Subcutaneous abdominal adipose tissue (tissue), 5 donors: ENCODE data around the gene FASN.

Source experiments
- H3K27ac ChIP-seq: one replicate; pipeline ENCODE4 v1.7.0; 2013; ENCODE audit warnings: low read depth, mild to moderate bottlenecking, inconsistent platforms, low read length, moderate library complexity
- H3K27me3 ChIP-seq, 5 donors: one replicate each; pipeline ENCODE4 v1.7.0; 2013; ENCODE audit warnings: low read length in 5 of 5, inconsistent platforms in 1 of 5; ENCODE audit not compliant: control insufficient read depth in 5 of 5, insufficient read depth in 4 of 5
- H3K36me3 ChIP-seq, 5 donors: one replicate each; pipeline ENCODE4 v1.7.0; 2013; ENCODE audit warnings: low read length in 5 of 5; ENCODE audit not compliant: control insufficient read depth in 5 of 5, insufficient read depth in 5 of 5
- H3K4me1 ChIP-seq, 5 donors: one replicate each; pipeline ENCODE4 v1.7.0; 2013; ENCODE audit warnings: low read length in 5 of 5, mild to moderate bottlenecking in 3 of 5, moderate library complexity in 1 of 5; ENCODE audit not compliant: control insufficient read depth in 5 of 5, insufficient read depth in 5 of 5
- H3K4me3 ChIP-seq, 5 donors: one replicate each; pipeline ENCODE4 v1.7.0; 2013; ENCODE audit warnings: low read length in 5 of 5, low read depth in 1 of 5
- H3K9ac ChIP-seq, 5 donors: one replicate each; pipeline ENCODE4 v1.7.0; 2013; ENCODE audit warnings: low read length in 5 of 5, mild to moderate bottlenecking in 4 of 5, moderate library complexity in 3 of 5
- H3K9me3 ChIP-seq, 5 donors: one replicate each; pipeline ENCODE4 v1.7.0; 2013; ENCODE audit warnings: low read length in 5 of 5; ENCODE audit not compliant: control insufficient read depth in 5 of 5
- donor health status: healthy.
- donor health status: healthy.
- donor health status: healthy.
- donor health status: healthy.
- donor health status: healthy.

The FASN gene

GRCh38 chr17:82118168-82118814 is 20.3 kb upstream of the FASN start:
- Histone ChIP-seq H3K9me3 (no peaks in the 10 kb centered on the region), H3K4me1 (peaks cover 0 to 2% (median 0%) of the 10 kb centered on the region in 5 donors), H3K27ac (no peak overlapping the region), H3K36me3 (peaks cover 0 to 8% (median 0%) of the 10 kb centered on the region in 5 donors), H3K27me3 (no peaks in the 10 kb centered on the region), H3K9ac (no peak overlapping the region), H3K4me3 (no peak overlapping the region)

DNA sequence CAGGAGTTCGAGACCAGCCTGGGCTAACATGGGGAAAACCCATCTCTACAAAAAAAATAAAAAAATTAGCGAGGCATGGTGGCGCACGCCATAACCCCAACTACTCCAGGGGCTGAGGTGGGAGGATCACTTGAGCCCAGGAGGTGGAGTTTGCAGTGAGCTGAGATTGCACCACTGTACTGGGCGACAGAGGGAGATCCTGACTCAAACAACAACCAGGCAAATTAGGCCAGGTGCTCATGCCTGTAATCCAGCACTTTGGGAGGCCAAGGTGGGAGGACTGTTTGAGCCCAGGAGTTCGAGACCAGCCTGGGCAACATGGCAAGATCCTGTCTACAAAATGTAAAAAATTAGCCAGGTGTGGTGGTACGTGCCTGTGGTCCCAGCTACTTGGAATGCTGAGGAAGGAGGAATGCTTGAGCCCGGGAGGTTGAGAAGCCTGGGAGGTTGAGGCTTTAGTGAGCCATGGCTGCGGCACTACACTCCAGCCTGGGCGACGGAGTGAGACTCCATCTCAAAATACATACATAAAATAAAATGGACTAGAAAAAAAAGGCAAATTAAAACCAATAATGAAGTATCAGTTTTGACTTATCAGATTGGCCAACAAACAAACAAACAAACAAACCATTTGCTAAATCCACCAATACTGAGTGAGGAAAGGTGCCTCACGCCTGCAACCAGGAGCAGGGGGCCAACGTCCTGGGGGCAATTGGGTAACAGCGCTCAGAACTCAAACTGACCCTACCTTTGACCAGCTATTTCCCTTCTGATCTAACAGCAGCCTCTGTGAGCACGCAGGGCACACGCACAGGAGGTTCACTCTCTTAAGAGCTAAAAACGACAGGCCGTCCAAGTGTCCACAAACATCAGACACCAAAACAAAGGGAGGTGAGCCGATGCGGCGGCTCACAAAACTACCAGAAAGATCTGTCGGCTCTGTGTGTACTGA is 19.4 kb upstream of the FASN start:
- Histone ChIP-seq H3K9ac (no peak overlapping the region), H3K27ac (no peak overlapping the region)

DNA sequence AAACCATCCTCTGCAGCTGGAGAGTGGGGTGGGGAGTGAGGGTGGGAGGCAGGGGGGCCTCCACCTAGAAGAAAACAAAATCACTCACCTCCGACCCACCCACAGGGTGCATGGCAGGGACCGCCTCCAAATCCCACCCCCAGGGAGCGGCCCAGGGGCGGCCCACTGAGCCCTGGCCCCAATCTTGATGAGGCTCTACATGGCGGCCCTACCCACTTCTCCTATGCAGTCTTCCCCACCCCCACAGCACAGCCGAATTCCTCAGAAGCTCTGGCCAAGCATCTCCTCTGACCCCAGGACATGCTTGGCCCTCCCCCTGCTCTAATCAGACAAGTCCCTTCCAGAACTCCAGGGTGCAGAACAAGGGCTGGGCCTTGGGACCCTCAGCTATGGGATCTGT is 18.2 kb upstream of the FASN start:
- peaks cover 0 to 12% (median 0%) of the 10 kb centered on the region in 5 donors for H3K36me3 ChIP-seq
- H3K27me3 ChIP-seq, result no peaks in the 10 kb centered on the region
- no peak overlapping the region for H3K4me3 ChIP-seq
- no peak overlapping the region for H3K9ac ChIP-seq
- H3K9me3 ChIP-seq, result no peaks in the 10 kb centered on the region
- H3K4me1 ChIP-seq, result peaks cover 0 to 15% (median 0%) of the 10 kb centered on the region in 5 donors
- no peak overlapping the region for H3K27ac ChIP-seq

More for the DNA sequence above, 19.4 kb upstream of the FASN start:
- Histone ChIP-seq H3K4me1 (peaks cover 0 to 11% (median 0%) of the 10 kb centered on the region in 5 donors), H3K27me3 (no peaks in the 10 kb centered on the region), H3K9me3 (no peaks in the 10 kb centered on the region), H3K4me3 (no peak overlapping the region), H3K36me3 (peaks cover 0 to 9% (median 0%) of the 10 kb centered on the region in 5 donors)

DNA sequence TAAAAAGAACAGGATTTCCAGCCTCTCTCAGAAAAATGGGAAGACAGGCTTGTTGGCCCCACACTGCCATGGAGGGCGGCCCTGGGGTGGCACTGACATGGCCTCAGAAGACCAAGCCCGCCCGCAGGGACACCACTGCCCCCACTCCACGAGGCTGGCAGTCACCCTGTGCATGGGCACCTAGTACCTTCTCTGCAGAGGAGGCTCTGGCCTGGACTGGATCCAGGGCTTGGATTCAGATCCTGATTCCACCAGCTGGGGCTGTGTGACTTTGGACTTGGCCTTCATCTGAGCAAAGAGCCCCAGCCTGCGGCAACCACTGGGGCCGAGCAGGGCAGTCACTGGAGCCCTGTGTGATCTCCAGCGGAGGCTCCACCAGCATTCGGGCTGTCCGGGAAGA is 16.8 kb upstream of the FASN start:
- Histone ChIP-seq H3K9me3 (no peaks in the 10 kb centered on the region), H3K4me3 (no peak overlapping the region), H3K9ac (no peak overlapping the region), H3K27me3 (no peaks in the 10 kb centered on the region), H3K27ac (no peak overlapping the region), H3K4me1 (peaks cover 0 to 15% (median 0%) of the 10 kb centered on the region in 5 donors), H3K36me3 (peaks cover 0 to 12% (median 0%) of the 10 kb centered on the region in 5 donors)

DNA sequence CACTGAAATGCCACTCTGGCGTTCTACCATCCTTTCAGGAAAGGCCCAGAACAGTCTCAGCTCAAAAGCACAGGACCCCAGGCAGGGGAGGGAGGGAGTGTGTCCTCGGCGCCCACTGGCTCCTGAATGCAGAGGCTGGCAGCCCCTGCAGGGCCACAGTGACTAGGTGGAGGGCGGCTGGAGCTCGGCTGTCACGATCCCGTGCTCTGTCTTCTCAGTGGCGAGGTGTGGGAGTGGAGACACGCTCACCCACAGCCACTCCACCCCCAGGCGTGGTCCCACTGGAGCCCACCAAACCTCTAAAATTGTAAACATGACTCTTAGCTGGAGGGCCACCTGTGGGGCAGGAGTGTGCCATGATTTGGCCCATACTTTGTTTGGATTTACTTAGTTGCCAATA is 16.4 kb upstream of the FASN start:
- Histone ChIP-seq H3K27me3 (no peaks in the 10 kb centered on the region), H3K36me3 (peaks cover 0 to 12% (median 0%) of the 10 kb centered on the region in 5 donors), H3K27ac (no peak overlapping the region), H3K9me3 (no peaks in the 10 kb centered on the region), H3K9ac (no peak overlapping the region), H3K4me3 (no peak overlapping the region), H3K4me1 (peaks cover 0 to 15% (median 0%) of the 10 kb centered on the region in 5 donors)

DNA sequence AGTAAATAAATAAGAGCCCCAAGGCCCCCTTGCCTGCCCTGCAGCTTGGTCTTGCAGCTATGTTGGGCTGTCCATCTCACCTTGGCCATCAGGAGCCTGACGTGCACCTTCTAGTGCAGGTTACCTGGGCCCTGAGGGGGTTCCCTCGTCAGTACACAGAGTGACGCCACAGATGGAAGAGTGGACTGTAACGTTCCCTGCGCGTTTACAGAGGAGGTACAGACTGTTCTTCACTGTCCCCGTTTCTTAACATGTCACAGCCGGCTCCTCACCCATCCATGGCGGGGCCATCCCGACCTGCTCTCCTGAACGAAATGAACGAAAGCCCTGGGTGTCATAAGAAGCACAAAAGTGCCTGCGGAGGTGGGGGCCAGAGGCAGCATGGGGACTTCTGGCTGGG is 15.9 kb upstream of the FASN start:
- Histone ChIP-seq H3K9me3 (no peaks in the 10 kb centered on the region), H3K27me3 (no peaks in the 10 kb centered on the region), H3K4me1 (peaks cover 0 to 15% (median 0%) of the 10 kb centered on the region in 5 donors), H3K36me3 (peaks cover 0 to 12% (median 0%) of the 10 kb centered on the region in 5 donors), H3K27ac (no peak overlapping the region), H3K9ac (no peak overlapping the region), H3K4me3 (no peak overlapping the region)

DNA sequence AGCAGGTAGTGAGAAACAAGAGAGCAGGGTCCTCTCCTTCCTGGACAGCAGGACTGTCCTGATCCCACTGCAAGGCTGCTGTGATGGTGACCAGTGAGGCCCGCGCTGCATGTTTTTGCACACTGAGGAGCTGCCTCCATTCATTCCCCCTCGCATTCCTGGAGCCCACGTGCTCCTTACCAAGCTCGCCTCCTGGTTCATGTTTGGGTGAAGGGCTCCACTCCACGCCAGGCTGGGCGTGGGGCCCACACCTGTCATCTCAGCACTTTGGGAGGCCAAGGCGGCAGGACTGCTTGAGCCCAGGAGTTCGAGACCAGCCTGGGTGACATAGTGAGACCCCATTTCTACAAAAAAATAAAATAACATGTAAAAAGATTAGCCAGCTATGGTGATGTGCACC is 15.4 kb upstream of the FASN start:
- H3K9ac ChIP-seq, result no peak overlapping the region
- H3K27me3 ChIP-seq, result no peaks in the 10 kb centered on the region
- H3K4me3 ChIP-seq, result no peak overlapping the region
- H3K4me1 ChIP-seq, result peaks cover 0 to 15% (median 0%) of the 10 kb centered on the region in 5 donors
- no peak overlapping the region for H3K27ac ChIP-seq
- no peaks in the 10 kb centered on the region for H3K9me3 ChIP-seq
- peaks cover 0 to 12% (median 0%) of the 10 kb centered on the region in 5 donors for H3K36me3 ChIP-seq

DNA sequence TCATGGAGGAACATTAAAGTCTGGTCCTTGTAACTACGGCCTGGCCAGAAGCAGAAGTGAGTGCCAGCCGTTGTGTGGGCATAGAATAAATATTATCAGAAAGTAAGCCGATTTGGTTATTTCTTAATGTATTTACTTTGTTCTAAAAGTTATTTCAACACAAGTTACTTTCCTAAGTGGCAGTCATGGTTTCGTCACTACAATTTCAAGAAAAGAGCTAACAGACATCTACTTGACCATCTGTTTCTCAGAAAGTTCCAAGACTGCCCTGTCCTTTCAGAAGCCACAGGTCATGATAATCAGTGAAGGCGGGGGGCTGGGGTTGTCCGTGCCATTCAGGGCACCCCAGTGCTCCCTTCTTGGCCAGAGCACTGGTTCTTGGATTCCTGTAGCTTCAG is 14.9 kb upstream of the FASN start:
- Histone ChIP-seq H3K9me3 (no peaks in the 10 kb centered on the region), H3K27ac (peak overlapping the region; percentile 41), H3K4me3 (no peak overlapping the region), H3K9ac (peak overlapping the region in 1 of 5 donors; percentile 0), H3K27me3 (no peaks in the 10 kb centered on the region), H3K4me1 (peaks cover 0 to 20% (median 3%) of the 10 kb centered on the region in 5 donors), H3K36me3 (peaks cover 0 to 12% (median 0%) of the 10 kb centered on the region in 5 donors)

DNA sequence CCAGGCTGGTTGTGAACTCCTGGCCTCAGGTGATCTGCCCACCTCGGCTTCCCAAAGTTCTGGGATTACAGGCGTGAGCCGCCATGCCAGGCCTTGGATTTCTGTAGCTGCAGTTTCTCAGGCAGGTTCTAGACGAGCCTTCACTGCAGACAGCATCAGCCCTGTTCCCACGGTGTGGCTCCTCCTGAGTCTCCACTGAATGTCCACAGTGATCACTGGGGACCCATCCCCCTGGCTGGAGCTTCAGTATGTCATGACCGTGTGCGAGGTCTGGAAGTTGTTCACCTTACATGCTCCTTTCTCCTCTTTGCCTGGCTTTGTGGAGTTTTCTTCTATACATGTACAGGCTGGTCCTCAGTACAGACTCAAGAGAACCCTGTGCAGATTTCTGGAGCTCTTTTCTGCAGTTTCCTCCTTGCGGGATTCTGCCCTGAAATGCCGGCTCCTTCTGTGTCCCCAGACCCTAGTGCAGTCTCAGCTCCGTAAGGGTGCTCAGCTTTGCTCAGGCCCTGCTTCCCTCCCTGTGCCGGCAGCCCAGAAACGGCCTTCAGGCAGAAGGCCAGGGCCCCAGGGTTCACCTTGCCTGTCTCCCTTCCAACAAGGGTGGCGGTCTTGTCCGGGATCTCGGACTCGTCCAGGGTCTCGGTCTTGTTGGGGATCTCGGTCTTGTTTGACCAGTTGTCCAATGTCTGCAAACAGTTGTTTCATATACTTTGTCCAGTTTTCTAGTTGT is 14.3 kb upstream of the FASN start:
- no peaks in the 10 kb centered on the region for H3K27me3 ChIP-seq
- H3K4me3 ChIP-seq, result no peak overlapping the region
- peaks cover 0 to 26% (median 9%) of the 10 kb centered on the region in 5 donors for H3K4me1 ChIP-seq
- peaks cover 0 to 12% (median 0%) of the 10 kb centered on the region in 5 donors for H3K36me3 ChIP-seq
- H3K9me3 ChIP-seq, result no peaks in the 10 kb centered on the region
- H3K27ac ChIP-seq, result peak overlapping the region; percentile 41
- H3K9ac ChIP-seq, result peak overlapping the region in 1 of 5 donors; percentile 0
